Brain microvascular endothelial cell (primary cell): ENCODE data around the gene ACMSD.

Experiments used
- DNase-seq: peaks from one replicate; pipeline ENCODE4 v3.0.0-alpha.2; 2020
- H3K27ac ChIP-seq: fragments of 250-450 bp; sonication (Bioruptor Pico); 2 replicates; pipeline ENCODE4 v1.5.1; 2020; ENCODE audit warnings: mild to moderate bottlenecking, moderate library complexity
- H3K27me3 ChIP-seq: fragments of 250-450 bp; sonication (Bioruptor Pico); replicated peaks from 2 replicates; pipeline ENCODE4 v1.5.1; 2020; ENCODE audit warnings: mild to moderate bottlenecking
- H3K36me3 ChIP-seq: fragments of 250-450 bp; sonication (Bioruptor Pico); replicated peaks from 2 replicates; pipeline ENCODE4 v1.5.1; 2020; ENCODE audit warnings: mild to moderate bottlenecking
- H3K4me3 ChIP-seq: 2 replicates; pipeline ENCODE4 v1.5.1; 2011; ENCODE audit warnings: low read depth, mild to moderate bottlenecking, control low read depth, low read length, moderate library complexity
- CTCF ChIP-seq: IDR thresholded peaks from 2 replicates; pipeline ENCODE4 v1.5.1; 2011; ENCODE audit warnings: low read depth, mild to moderate bottlenecking, moderate library complexity, low read length, control low read depth, inconsistent platforms; ENCODE audit errors: missing control alignments
- in situ Hi-C: cut with HindIII; loops from 2 replicates; pipeline ENCODE4 v1.10.0; 2017; ENCODE audit warnings: low sequenced_read_pairs, low pct_ligation_motif_present

The ACMSD gene

DNA sequence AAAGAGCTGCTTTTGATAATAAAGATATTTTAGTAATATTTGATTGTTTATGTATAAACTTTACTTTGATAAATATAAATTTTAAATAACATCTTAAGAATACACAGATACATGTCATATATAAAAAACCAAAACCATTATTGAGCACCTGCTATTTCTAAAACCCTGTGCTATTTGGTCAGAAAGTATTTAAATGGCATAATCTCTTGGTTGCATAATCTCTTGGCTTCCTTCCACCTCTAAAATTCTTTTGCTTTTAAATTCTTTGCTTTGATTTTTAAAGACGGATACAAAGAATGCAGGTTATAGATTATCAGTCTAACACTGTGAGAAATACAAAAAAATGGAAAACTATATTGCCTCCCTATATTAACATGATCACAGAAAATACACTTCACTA, 36.9 kb downstream of the ACMSD start:
- in situ Hi-C loops = no loop called here
- H3K36me3 ChIP-seq = no peaks in the 10 kb centered on the region
- TF ChIP-seq CTCF = no peak
- H3K27me3 ChIP-seq = no peaks in the 10 kb centered on the region
- H3K27ac ChIP-seq = no peak overlapping the region
- H3K4me3 ChIP-seq = no peak overlapping the region
- DNase-seq = no peak

DNA sequence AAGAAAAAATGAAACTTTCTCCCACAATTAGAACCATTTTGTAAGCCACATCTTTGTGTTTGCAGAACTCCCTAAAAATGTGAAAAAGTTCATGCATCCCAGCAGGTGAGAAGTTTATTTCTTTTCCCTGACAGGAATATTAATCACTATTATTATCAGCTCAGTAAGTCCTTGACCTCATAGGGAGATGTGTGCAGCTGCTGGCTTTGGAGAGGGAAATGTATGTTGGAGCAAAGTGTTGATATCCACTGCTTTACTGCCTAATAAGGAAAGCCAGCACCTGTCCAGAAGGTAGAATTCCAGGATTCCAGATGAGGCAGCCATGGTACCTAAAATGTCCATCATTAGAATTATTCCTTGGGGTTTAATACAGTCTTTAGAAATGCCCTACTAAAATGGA, 44.4 kb downstream of the ACMSD start:
- TF ChIP-seq CTCF = no peak
- Histone ChIP-seq H3K36me3 (no peaks in the 10 kb centered on the region), H3K27ac (no peak overlapping the region), H3K4me3 (no peak overlapping the region), H3K27me3 (no peaks in the 10 kb centered on the region)
- no peak for DNase-seq
- in situ Hi-C loops = no loop called here

DNA sequence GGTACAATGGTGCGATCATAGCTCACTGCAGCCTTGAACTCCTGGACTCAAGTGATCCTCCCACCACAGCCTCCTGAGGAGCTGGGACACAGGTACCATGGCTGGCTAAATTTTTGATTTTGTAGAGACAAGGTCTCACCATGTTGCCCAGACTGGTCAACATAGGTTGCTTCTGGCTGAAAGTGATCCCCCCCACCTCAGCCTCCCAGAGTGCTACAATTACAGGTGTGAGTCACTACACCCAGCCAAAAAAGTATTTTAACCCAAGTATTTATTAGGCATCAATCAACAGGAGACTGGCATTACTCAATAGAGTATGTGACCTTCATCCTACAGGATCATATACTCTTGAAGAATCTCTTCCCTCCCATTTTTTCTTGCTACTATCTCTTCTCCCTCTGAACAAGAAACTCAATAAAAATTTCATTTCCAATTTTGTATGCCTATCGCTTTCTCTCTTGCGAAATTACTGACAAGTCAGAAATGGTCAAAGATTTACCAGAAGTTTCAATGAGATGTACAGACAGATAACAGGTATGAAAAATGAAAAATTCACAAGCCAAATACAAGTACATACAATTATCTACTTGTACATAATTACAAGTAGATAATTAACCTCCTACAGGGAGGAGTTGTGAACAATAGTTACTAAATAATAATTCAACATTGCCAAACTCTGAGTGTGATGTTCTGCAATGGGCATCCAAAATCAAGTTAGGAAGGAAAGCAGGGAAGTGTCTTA, 45.3 kb downstream of the ACMSD start:
- Histone ChIP-seq H3K36me3 (no peaks in the 10 kb centered on the region), H3K27ac (no peak overlapping the region), H3K4me3 (no peak overlapping the region), H3K27me3 (no peaks in the 10 kb centered on the region)
- no peak for TF ChIP-seq CTCF
- no peak for DNase-seq
- in situ Hi-C loops = no loop called here

DNA sequence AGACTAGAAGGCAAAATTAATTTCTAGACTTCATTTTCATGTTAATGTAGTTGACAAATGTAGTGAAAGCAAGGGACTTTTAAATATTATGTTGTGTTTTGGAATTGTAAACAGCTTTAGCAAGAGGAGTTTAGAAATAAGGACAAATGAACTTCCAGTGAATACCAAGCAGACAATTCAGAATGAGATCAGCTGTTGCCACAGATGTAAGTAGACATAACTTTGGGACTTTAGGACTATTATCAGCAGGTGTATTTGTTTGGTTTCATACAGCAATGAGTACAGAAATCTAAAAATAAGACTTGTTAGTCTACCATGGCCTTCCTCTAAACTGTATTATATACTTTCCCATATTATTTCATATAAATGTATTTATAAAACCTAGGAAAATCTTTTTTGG, 46.0 kb downstream of the ACMSD start:
- no peak for DNase-seq
- no peaks in the 10 kb centered on the region for H3K36me3 ChIP-seq
- H3K27me3 ChIP-seq = no peaks in the 10 kb centered on the region
- H3K27ac ChIP-seq = no peak overlapping the region
- no peak for TF ChIP-seq CTCF
- no peak overlapping the region for H3K4me3 ChIP-seq
- in situ Hi-C loops = no loop called here

- no peak for TF ChIP-seq CTCF
- Histone ChIP-seq H3K4me3 (no peak overlapping the region), H3K36me3 (no peaks in the 10 kb centered on the region), H3K27ac (no peak overlapping the region), H3K27me3 (no peaks in the 10 kb centered on the region)
- in situ Hi-C loops = no loop called here
- no peak for DNase-seq
Measured at GRCh38 chr2:134892282-134893035, 54.0 kb downstream of the ACMSD start.
